ENCODE data around the gene DENND6A.
"Not testable (repeated sequence)": the region's sequence is repeated elsewhere in the genome, so short reads cannot be mapped to it uniquely, and the experiment has no call there.

The DENND6A gene, protein sequence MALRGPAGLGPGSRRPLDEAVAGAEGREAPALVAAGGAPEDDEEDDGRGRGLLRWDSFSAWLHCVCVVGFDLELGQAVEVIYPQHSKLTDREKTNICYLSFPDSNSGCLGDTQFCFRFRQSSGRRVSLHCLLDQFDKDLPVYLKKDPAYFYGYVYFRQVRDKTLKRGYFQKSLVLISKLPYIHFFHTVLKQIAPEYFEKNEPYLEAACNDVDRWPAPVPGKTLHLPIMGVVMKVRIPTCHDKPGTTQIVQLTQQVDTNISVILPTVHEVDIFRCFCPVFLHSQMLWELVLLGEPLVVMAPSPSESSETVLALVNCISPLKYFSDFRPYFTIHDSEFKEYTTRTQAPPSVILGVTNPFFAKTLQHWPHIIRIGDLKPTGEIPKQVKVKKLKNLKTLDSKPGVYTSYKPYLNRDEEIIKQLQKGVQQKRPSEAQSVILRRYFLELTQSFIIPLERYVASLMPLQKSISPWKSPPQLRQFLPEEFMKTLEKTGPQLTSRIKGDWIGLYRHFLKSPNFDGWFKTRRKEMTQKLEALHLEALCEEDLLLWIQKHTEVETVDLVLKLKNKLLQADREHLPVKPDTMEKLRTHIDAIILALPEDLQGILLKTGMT

GRCh38 chr3:57692396-57693147, at the start of gene DENND6A:
TSS of gene DENND6A (minus strand) at chr3:57693077. CDS start at chr3:57693018, 59 bp downstream.
- DNase-seq: peak; percentile 11

- no peak for DNase-seq
These were observed 47.1 kb upstream of the DENND6A start for GRCh38 chr3:57740027-57740426.

GRCh38 chr3:57738391-57738790, 45.5 kb upstream of the DENND6A start:
- DNase-seq: no peak

DNA sequence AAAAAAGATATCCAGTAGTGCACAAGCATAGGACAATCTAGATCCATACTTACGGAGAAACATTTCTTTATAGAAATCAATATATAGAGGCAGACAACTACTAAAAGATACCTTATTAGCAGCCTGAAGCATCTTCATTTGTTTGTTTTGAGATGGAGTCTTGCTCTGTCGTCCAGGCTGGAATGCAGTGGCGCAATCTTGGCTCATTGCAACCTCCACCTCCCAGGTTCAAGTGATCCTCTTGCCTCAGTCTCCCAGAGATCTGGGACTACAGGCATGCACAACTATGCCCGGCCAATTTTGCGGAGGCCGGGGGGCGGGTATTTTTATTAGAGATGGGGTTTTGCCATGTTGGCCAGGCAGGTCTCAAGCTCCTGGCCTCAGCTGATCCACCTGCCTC, 45.0 kb upstream of the DENND6A start:
- no peak for DNase-seq

- no peak for DNase-seq
These were observed 42.5 kb upstream of the DENND6A start for GRCh38 chr3:57735405-57735804.

DNA sequence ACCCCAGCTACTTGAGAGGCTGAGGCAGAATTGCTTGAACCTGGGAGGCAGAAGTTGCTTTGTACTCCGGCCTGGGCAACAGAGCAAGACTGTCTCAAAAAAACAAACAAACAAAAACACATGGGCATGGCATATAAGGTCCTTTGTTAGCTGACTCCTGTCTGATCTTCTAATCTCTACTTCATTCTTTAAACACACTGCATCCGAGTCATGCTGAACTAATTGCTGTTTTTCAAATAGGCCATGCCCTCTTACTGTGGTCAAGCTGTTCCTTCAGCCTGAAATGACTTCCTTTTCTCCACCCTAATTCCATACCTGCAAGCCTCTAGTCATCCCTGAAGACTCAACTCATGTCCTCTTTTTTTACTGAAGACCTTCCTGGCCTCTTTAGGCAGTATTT, 40.9 kb upstream of the DENND6A start:
- DNase-seq: no peak

- DNase-seq: no peak
These were observed 38.4 kb upstream of the DENND6A start for GRCh38 chr3:57731311-57731710.

GRCh38 chr3:57730682-57731081, 37.8 kb upstream of the DENND6A start:
- DNase-seq: no peak

DNA sequence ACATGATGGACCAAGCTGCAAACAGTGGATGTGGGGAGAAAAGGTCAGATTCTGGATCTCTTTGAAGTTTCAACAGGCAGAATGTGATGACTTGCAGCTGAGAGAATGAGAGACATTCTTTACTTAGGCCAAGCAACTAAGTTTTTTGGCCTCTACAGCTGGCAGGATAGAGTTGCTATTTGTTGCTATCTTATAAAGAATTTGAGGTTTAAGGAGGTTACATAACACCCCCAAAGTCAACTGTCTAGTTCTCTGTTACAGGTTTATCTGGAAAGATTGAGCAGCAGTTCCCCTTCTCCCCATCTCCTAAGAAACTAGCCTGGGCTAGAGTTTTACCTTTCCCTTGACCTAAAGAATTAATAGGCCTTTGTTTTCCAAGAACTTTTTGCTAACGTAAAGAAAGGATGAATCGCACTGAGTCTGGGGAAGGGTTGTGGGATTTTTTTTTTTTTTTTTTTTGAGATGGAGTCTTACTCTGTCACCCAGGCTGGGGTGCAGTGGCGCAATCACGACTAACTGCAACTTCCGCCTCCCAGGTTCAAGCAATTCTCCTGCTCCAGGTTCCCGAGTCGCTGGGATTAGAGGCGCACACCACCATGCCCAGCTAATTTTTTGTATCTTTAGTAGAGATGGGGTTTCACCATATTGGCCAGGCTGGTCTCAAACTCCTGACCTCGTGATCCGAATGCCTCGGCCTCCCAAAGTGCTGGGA, 36.6 kb upstream of the DENND6A start:
- DNase-seq: no peak

DNA sequence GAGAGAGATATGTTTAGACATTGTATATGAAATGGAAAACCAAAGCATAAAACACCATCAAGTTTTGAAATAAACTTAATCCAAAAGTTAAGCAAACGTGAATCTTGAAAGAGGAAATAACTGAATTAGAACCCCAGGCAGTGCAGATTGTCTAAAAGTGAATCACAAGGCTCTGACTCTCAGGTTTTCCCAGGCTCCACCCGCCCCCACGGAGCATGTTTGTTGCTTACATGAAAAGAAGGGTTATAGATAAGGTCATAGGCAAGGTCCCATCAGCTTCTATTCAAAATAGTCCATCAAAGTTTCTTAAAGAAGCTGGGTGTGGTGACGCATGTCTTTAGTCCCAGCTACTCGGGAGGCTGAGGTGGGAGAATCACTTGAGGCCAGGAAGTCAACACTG, 34.2 kb upstream of the DENND6A start:
- DNase-seq: no peak

GRCh38 chr3:57726397-57726796, 33.5 kb upstream of the DENND6A start:
- DNase-seq: no peak

GRCh38 chr3:57718118-57718517, 25.2 kb upstream of the DENND6A start:
- no peak for DNase-seq

GRCh38 chr3:57717205-57717868, 24.5 kb upstream of the DENND6A start:
- no peak for DNase-seq

- DNase-seq: no peak
These were observed 22.8 kb upstream of the DENND6A start for GRCh38 chr3:57715686-57716085.

- no peak for DNase-seq
These were observed 16.7 kb upstream of the DENND6A start for GRCh38 chr3:57709559-57709958.

DNA sequence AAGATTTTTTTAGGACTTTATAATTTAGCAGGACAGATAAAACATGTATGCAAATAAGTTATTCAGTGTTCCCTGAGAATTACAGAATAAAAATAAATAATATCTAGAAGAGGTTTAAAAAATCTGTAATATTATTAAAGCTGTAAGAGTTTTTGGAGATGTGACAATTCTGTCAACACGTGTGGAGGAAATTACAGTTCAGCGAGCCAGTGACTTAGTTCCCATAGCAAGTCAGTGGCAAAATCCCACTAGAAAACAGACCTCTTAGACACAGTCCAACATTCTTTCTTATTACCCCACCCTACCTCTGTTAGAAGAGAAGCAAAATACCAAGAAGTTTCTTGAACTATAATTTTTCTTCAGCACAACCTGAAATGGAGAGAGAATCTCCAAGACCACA, 16.2 kb upstream of the DENND6A start:
- DNase-seq: no peak

DNA sequence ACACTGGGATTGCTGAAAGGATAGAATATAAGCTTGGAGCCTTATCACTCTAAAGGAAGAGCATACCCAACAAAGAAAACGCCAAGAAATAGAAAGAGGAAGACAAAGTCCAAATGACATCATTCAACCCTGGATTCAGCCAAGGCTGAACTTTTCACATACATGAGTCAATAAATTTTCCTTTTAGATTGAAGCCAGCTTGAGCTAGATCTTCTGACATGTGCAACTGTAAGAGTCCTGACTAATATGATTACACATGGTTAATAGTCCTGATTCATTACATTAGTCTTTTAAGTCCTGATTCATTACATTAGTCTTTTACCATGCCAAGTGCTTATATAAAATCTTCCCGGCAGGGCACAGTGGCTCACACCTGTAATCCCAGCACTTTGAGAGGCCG, 13.6 kb upstream of the DENND6A start:
- DNase-seq: no peak

DNA sequence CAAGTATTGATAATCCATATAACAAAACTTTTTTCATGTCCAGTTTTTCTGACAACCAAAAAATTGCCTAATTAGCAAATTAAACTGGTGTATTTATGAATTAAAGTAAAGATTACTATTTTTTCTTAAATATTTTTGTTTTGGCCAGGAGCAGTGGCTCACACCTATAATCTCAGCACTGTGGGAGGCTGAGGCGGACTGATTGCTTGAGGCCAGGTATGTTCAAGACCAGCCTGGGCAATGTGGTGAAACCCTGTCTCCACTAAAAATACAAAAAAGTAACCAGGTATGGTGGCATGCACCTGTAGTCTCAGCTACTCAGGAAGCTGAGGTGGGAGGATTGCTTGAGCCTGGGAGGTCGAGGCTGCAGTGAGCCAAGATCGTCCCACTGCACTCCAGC, 12.5 kb upstream of the DENND6A start:
- DNase-seq: not testable (repeated sequence)

DNA sequence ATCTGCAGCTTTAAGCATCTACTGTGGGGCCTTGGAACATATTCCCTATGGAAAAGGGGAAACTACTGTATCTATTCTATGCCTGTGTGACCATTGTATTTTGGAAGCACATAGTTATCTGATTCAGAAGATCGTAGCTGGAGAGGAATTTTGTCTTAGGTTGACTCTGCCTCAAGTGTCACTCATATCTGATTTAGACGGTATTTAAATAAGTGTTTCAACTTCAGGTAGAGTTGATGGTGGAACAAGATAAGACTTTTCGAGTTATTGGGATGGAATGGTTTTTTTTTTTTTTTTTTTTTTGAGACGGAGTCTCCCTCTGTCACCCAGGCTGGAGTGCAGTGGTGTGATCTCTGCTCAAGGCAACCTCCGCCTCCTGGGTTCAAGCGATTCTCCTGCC, 8.9 kb upstream of the DENND6A start:
- no peak for DNase-seq

GRCh38 chr3:57700737-57701136, 7.9 kb upstream of the DENND6A start:
- DNase-seq: no peak

- DNase-seq: no peak
These were observed 6.7 kb upstream of the DENND6A start for GRCh38 chr3:57699591-57699990.

DNA sequence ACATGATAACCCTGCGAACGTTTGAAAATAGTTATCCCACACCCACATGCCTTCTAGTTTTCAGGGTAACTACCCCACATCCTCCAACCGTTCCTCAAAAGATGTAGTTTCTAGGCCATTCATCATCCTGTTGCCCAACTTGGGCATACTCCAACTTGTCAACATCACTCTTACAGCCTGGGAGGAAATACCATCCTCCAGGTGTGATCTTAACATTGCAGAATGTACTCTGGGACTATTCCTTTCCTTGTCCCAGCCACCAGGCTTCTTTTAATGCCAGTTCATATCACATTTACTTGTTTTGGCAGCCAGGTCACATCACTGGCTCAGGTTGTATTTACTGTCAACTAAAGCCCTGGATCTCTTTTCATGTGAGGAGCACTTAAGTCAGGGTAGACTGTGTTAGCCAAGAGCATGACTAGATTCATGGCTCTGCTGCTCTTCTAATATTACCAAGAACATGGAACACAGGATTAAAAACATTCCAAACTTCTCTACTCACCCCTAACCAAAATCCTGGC, 4.0 kb upstream of the DENND6A start:
- DNase-seq: peak; percentile 65

Data from NCI-H2029 (cell line).